ENCODE measurements around the gene CREB3L2. TPM values are rescaled to one million over a fixed set of nuclear protein-coding genes. Genes with fewer than 3 reads are reported as not detected.
A peak's percentile ranks its signal among the peaks of the same experiment; 100 is the strongest.
"Not testable (repeated sequence)": the region's sequence is repeated elsewhere in the genome, so short reads cannot be mapped to it uniquely, and the experiment has no call there.

The CREB3L2 gene
- total RNA-seq, 1 donor from 2014 or later, result 29.5 TPM

- not testable (repeated sequence) for DNase-seq (ENCODE audit: low read depth in 2 of 2)
Measured at GRCh38 chr7:138014201-138014600, 12.3 kb upstream of the CREB3L2 start.

- DNase-seq (ENCODE audit: low read depth in 2 of 2), result no peak
Measured at GRCh38 chr7:138009350-138009653, 7.4 kb upstream of the CREB3L2 start.

GRCh38 chr7:138008588-138009349 lies 6.9 kb upstream of the CREB3L2 start:
- DNase-seq (ENCODE audit: low read depth in 2 of 2), result peak; percentile 46 to 57

GRCh38 chr7:138008019-138008587 lies 6.2 kb upstream of the CREB3L2 start:
- DNase-seq (ENCODE audit: low read depth in 2 of 2), result no peak

- DNase-seq (ENCODE audit: low read depth in 2 of 2), result no peak
Measured at GRCh38 chr7:138006106-138006505, 4.2 kb upstream of the CREB3L2 start.

GRCh38 chr7:138004936-138005335 lies 3.0 kb upstream of the CREB3L2 start:
- no peak for DNase-seq (ENCODE audit: low read depth in 2 of 2)

GRCh38 chr7:138004046-138004445 lies 2.2 kb upstream of the CREB3L2 start:
- peak; percentile 27 to 73 for DNase-seq (ENCODE audit: low read depth in 2 of 2)

- no peak for DNase-seq (ENCODE audit: low read depth in 2 of 2)
Measured at GRCh38 chr7:138002828-138003189, 923 bp upstream of the CREB3L2 start.

GRCh38 chr7:138002096-138002827 lies 376 bp upstream of the CREB3L2 start:
- peak; percentile 99 to 100 for DNase-seq (ENCODE audit: low read depth in 2 of 2)

GRCh38 chr7:138000081-138000701 lies 1.7 kb downstream of the CREB3L2 start:
- DNase-seq (ENCODE audit: low read depth in 2 of 2), result peak in 1 of 2 donors; percentile 62

- peak; percentile 42 to 62 for DNase-seq (ENCODE audit: low read depth in 2 of 2)
Measured at GRCh38 chr7:137999496-138000080, 2.3 kb downstream of the CREB3L2 start.

GRCh38 chr7:137998250-137998649 lies 3.6 kb downstream of the CREB3L2 start:
- no peak for DNase-seq (ENCODE audit: low read depth in 2 of 2)

- DNase-seq (ENCODE audit: low read depth in 2 of 2), result no peak
Measured at GRCh38 chr7:137996871-137997270, 5.0 kb downstream of the CREB3L2 start.

- DNase-seq (ENCODE audit: low read depth in 2 of 2), result peak in 1 of 2 donors; percentile 86
Measured at GRCh38 chr7:137996386-137996851, 5.5 kb downstream of the CREB3L2 start.

GRCh38 chr7:137994216-137994615 lies 7.7 kb downstream of the CREB3L2 start:
- DNase-seq (ENCODE audit: low read depth in 2 of 2), result no peak

- no peak for DNase-seq (ENCODE audit: low read depth in 2 of 2)
Measured at GRCh38 chr7:137993395-137993743, 8.5 kb downstream of the CREB3L2 start.

- DNase-seq (ENCODE audit: low read depth in 2 of 2), result peak in 1 of 2 donors; percentile 95
Measured at GRCh38 chr7:137992550-137993394, 9.1 kb downstream of the CREB3L2 start.

- peak in 1 of 2 donors; percentile 89 for DNase-seq (ENCODE audit: low read depth in 2 of 2)
Measured at GRCh38 chr7:137992104-137992549, 9.8 kb downstream of the CREB3L2 start.

GRCh38 chr7:137990251-137990941 lies 11.5 kb downstream of the CREB3L2 start:
- DNase-seq (ENCODE audit: low read depth in 2 of 2), result peak; percentile 60 to 97

- DNase-seq (ENCODE audit: low read depth in 2 of 2), result no peak
Measured at GRCh38 chr7:137989590-137989989, 12.3 kb downstream of the CREB3L2 start.
